ENCODE results near the gene CCDC57. TPM values are rescaled to one million over a fixed set of nuclear protein-coding genes. Genes with fewer than 3 reads are reported as not detected.

The CCDC57 gene
- total and polyA plus RNA-seq, 9 of the 15 experiments (the other 6 are each of a cell fraction or from before 2014, with no cell fraction given), result 0.83 to 36.2 (median 13.6) TPM

- TF ChIP-seq NR4A1 (CRISPR knock-in tag; IDR thresholded peaks at IDR 0.05), result no peak
- TF ChIP-seq NR4A1 (tag; IDR thresholded peaks at IDR 0.05), result 0 out of 2 replicates have a peak, but pooled peaks have one; percentile 27
- TF ChIP-seq MEF2D (tag; conservative IDR thresholded peaks at IDR 0.05; ENCODE audit: low read depth), result peak; percentile 37; the same call in 1 of the 2 replicates
- TF ChIP-seq FOXJ3 (CRISPR knock-in tag; IDR thresholded peaks at IDR 0.05), result no peak
- peak; percentile 86 for TF ChIP-seq PHF20 (IDR thresholded peaks at IDR 0.05; ENCODE audit: partially characterized antibody)
- peak; percentile 69 for TF ChIP-seq CREM (IDR thresholded peaks at IDR 0.05; ENCODE audit: low read depth)
- TF ChIP-seq RB1 (IDR thresholded peaks at IDR 0.05; ENCODE audit: low read depth), result peak; percentile 80
- peak; percentile 29; the same call in 1 of the 2 replicates for TF ChIP-seq TEAD4 (IDR thresholded peaks at IDR 0.05; ENCODE audit: low read length)
- TF ChIP-seq TEAD4 (CRISPR knock-in tag; IDR thresholded peaks at IDR 0.05; ENCODE audit: borderline replicate concordance), result no peak
- peak; percentile 77 for TF ChIP-seq SUPT5H (IDR thresholded peaks at IDR 0.05)
- peak; percentile 54; the same call in 1 of the 2 replicates for TF ChIP-seq GABPA (tag; conservative IDR thresholded peaks at IDR 0.05; ENCODE audit: low read depth)
- TF ChIP-seq UBTF (IDR thresholded peaks at IDR 0.05; ENCODE audit: borderline replicate concordance in 1 of 2, low read depth in 2 of 2, low read length in 2 of 2), result peak in 1 of 2 experiments; percentile 80; a peak in 1 of 4 replicates
- TF ChIP-seq CLOCK (CRISPR knock-in tag; IDR thresholded peaks at IDR 0.05; ENCODE audit: borderline replicate concordance), result no peak
- no peak for TF ChIP-seq ID3 (CRISPR knock-in tag; IDR thresholded peaks at IDR 0.05)
- 0 out of 2 replicates have a peak, but pooled peaks have one; percentile 54 for TF ChIP-seq ID3 (tag; IDR thresholded peaks at IDR 0.05)
- TF ChIP-seq ZNF316 (IDR thresholded peaks at IDR 0.05), result peak; percentile 74
- peak; percentile 35; the same call in 1 of the 2 replicates for TF ChIP-seq ATF3 (IDR thresholded peaks at IDR 0.05)
- TF ChIP-seq ATF3 (CRISPR knock-in tag; conservative IDR thresholded peaks at IDR 0.05), result peak; percentile 75; the same call in 1 of the 2 replicates
- no peak for TF ChIP-seq DLX4 (CRISPR knock-in tag; IDR thresholded peaks at IDR 0.05)
- TF ChIP-seq ZFP36 (IDR thresholded peaks at IDR 0.05; ENCODE audit: low read depth, low read length, partially characterized antibody), result no peak
- no peak for TF ChIP-seq HDAC3 (IDR thresholded peaks at IDR 0.05; ENCODE audit: borderline replicate concordance, partially characterized antibody)
- no peak for TF ChIP-seq ZNF431 (CRISPR knock-in tag; IDR thresholded peaks at IDR 0.05)
Measured at GRCh38 chr17:82205720-82206508, 6.7 kb downstream of the CCDC57 start (continued).
